ENCODE data around the gene GABPB2. TPM values are rescaled to one million over a fixed set of nuclear protein-coding genes. Genes with fewer than 3 reads are reported as not detected.

GABPB2 gene
- polyA plus RNA-seq, 2 of the 4 experiments (the other 2 are of a cell fraction): 2.4 to 9.9 TPM

GRCh38 chr1:151056149-151056548, 14.4 kb upstream of the GABPB2 start:
- no peak for FAIRE-seq
- peaks cover 29% of the 10 kb centered on the region for H3K4me1 ChIP-seq
- peak overlapping the region; percentile 98 for H3K4me2 ChIP-seq

GRCh38 chr1:151058692-151059091, 11.9 kb upstream of the GABPB2 start:
- H3K9me3 ChIP-seq: no peaks in the 10 kb centered on the region
- DNase-seq (ENCODE audit: low read depth in 1 of 2, low spot score in 1 of 2) (no peak), ATAC-seq (peak in 1 of 2 experiments; percentile 6; a peak in 3 of 6 replicates), FAIRE-seq (no peak)
- peak overlapping the region; percentile 98 to 100 for H3K27ac ChIP-seq
- POLR2A ChIA-PET: interaction anchor here (1.6 to 5.6 kb wide), 3 partner anchors 9 to 12 kb away, joined by 4 to 34 read pairs (median 6); partner anchors contain the start of genes C1orf56 and GABPB2
- TF ChIP-seq MAFK (IDR thresholded peaks at IDR 0.05; ENCODE audit: partially characterized antibody) (no peak), POLR2AphosphoS2 (conservative IDR thresholded peaks at IDR 0.05; ENCODE audit: low read length) (no peak), JUNB (IDR thresholded peaks at IDR 0.05) (no peak), RNF2 (IDR thresholded peaks at IDR 0.05; ENCODE audit: borderline replicate concordance, low read depth) (no peak), FOSL2 (IDR thresholded peaks at IDR 0.05) (no peak), FOSL2 (CRISPR knock-in tag; IDR thresholded peaks at IDR 0.05) (no peak), HDAC2 (IDR thresholded peaks at IDR 0.05) (no peak), RARB (CRISPR knock-in tag; IDR thresholded peaks at IDR 0.05) (no peak), RAD21 (conservative IDR thresholded peaks at IDR 0.05 in 1 of 2, IDR thresholded peaks at IDR 0.05 in 1 of 2) (no peak), MAZ (IDR thresholded peaks at IDR 0.05; ENCODE audit: borderline replicate concordance, low read depth, low read length) (no peak), ZFP36 (IDR thresholded peaks at IDR 0.05; ENCODE audit: borderline replicate concordance, partially characterized antibody) (no peak), REST (IDR thresholded peaks at IDR 0.05) (no peak)
- peaks cover 46% of the 10 kb centered on the region for H3K4me1 ChIP-seq
- H3K4me3 ChIP-seq: peak overlapping the region; percentile 90
- peak overlapping the region; percentile 98 for H3K4me2 ChIP-seq
- 3% methylated on average over 10 of the region's 10 CpGs for WGBS (ENCODE audit: missing lambda C conversion rate)
- CTCF ChIA-PET: interaction anchor here (0.5 to 7.8 kb wide), 14 partner anchors 9 to 218 kb away, joined by 3 to 86 read pairs (median 4); partner anchors contain the start of genes C1orf56, GABPB2, MINDY1 and PRUNE1

More at GRCh38 chr1:151056149-151056548, 14.4 kb upstream of the GABPB2 start:
- ATAC-seq (no peak), DNase-seq (ENCODE audit: low read depth in 1 of 2, low spot score in 1 of 2) (no peak)
- peak overlapping the region in 1 of 2 experiments; percentile 21; a peak in 1 of 6 replicates for H3K27ac ChIP-seq
- H3K4me3 ChIP-seq: no peak overlapping the region
- no peaks in the 10 kb centered on the region for H3K9me3 ChIP-seq
- ChIA-PET CTCF (interaction anchor here (1.2 to 7.8 kb wide), 3 partner anchors 9 to 18 kb away, joined by 3 to 86 read pairs (median 7); partner anchors contain the start of genes C1orf56 and GABPB2), POLR2A (no interaction called here)
- 48% methylated on average over 2 of the region's 2 CpGs for WGBS (ENCODE audit: missing lambda C conversion rate)
- no peak for TF ChIP-seq EHF (CRISPR knock-in tag; IDR thresholded peaks at IDR 0.05)
- no peak for TF ChIP-seq CBX2 (IDR thresholded peaks at IDR 0.05; ENCODE audit: borderline replicate concordance, low read depth)
- TF ChIP-seq MAX (IDR thresholded peaks at IDR 0.05): no peak
- no peak for TF ChIP-seq JUNB (IDR thresholded peaks at IDR 0.05)
- no peak for TF ChIP-seq POLR2AphosphoS2 (conservative IDR thresholded peaks at IDR 0.05; ENCODE audit: low read length)
- no peak for TF ChIP-seq ZNF302 (CRISPR knock-in tag; IDR thresholded peaks at IDR 0.05)

- peak within 1 kb of the TSS; percentile 98 for H3K4me2 ChIP-seq
- WGBS (ENCODE audit: missing lambda C conversion rate): under 1% methylated on average over 23 of the region's 58 CpGs
- H3K4me3 ChIP-seq: peak within 1 kb of the TSS; percentile 90
- DNase-seq (ENCODE audit: low read depth in 1 of 2, low spot score in 1 of 2): peak; percentile 88 to 94
- CTCF ChIA-PET: interaction anchor here (0.5 to 7.8 kb wide), 24 partner anchors 9 to 219 kb away, joined by 3 to 86 read pairs (median 3); partner anchors contain the start of genes C1orf56, GABPB2, MINDY1 and PRUNE1
- H3K4me1 ChIP-seq: peaks cover 50% of the 10 kb centered on the region
- H3K9me3 ChIP-seq: no peaks in the 10 kb centered on the region
- ATAC-seq: peak; percentile 90 to 93
- peak within 1 kb of the TSS; percentile 98 to 100 for H3K27ac ChIP-seq
- no peak for FAIRE-seq
- POLR2A ChIA-PET: interaction anchor here (0.8 to 5.6 kb wide), 6 partner anchors 8 to 12 kb away, joined by 3 to 34 read pairs (median 5); partner anchors contain the start of genes C1orf56 and GABPB2
- TF ChIP-seq PHF8 (IDR thresholded peaks at IDR 0.05; ENCODE audit: borderline replicate concordance, low read depth) (peak; percentile 45; the same call in 1 of the 2 replicates), CHD4 (IDR thresholded peaks at IDR 0.05; ENCODE audit: borderline replicate concordance) (no peak), CTCF (IDR thresholded peaks at IDR 0.05) (peak; percentile 42; the same call in 2 of the 3 replicates), MAZ (IDR thresholded peaks at IDR 0.05; ENCODE audit: borderline replicate concordance, low read depth, low read length) (no peak), ZC3H11A (IDR thresholded peaks at IDR 0.05) (no peak), CBX2 (IDR thresholded peaks at IDR 0.05; ENCODE audit: borderline replicate concordance, low read depth) (no peak), BHLHE40 (IDR thresholded peaks at IDR 0.05; ENCODE audit: low read depth, low read length) (no peak), NR3C1 (IDR thresholded peaks at IDR 0.05) (no peak), HEYL (CRISPR knock-in tag; IDR thresholded peaks at IDR 0.05) (no peak), RNF2 (IDR thresholded peaks at IDR 0.05; ENCODE audit: borderline replicate concordance, low read depth) (no peak), RCOR1 (IDR thresholded peaks at IDR 0.05; ENCODE audit: low read depth, low read length) (no peak), HDAC2 (IDR thresholded peaks at IDR 0.05) (no peak), CEBPB (IDR thresholded peaks at IDR 0.05) (peak; percentile 92 to 98)
Observed at GRCh38 chr1:151059109-151060006, 11.2 kb upstream of the GABPB2 start, which contains the start of gene CDC42SE1. TSS of gene CDC42SE1 (minus strand) at chr1:151059622. CDS start at chr1:151055730, 3,892 bp downstream.

Data from A549 (cell line).